K562 (cell line): ENCODE results near the gene TAS1R3. TPM values are rescaled to one million over a fixed set of nuclear protein-coding genes. Genes with fewer than 3 reads are reported as not detected.

ENCODE experiments used
- AFF4 ChIP-seq: sonication (generic); formaldehyde crosslinking; IDR thresholded peaks from 2 replicates; pipeline ENCODE4 v1.8.0; 2023; ENCODE audit warnings: mild to moderate bottlenecking, missing genetic modification reagents
- BRD4 ChIP-seq: fragments of 200-600 bp; sonication (generic); IDR thresholded peaks from 2 replicates; pipeline ENCODE4 v1.6.1; 2017; ENCODE audit warnings: inconsistent platforms
- CBX5 ChIP-seq: IDR thresholded peaks from 2 replicates; pipeline ENCODE4 v1.6.1; 2014; ENCODE audit warnings: low read depth, borderline replicate concordance
- CC2D1A ChIP-seq: fragments of 450-650 bp; IDR thresholded peaks from 2 replicates; pipeline ENCODE4 v1.6.1; 2017; ENCODE audit warnings: mild to moderate bottlenecking
- HDGF ChIP-seq: fragments of 450-650 bp; IDR thresholded peaks from 2 replicates; pipeline ENCODE4 v1.6.1; 2016
- HEY1 ChIP-seq: fragments of 250-450 bp; sonication (Bioruptor Pico); IDR thresholded peaks from 2 replicates; pipeline ENCODE4 v1.5.0; 2020; ENCODE audit warnings: mild to moderate bottlenecking, moderate library complexity, borderline replicate concordance
- KLF16 ChIP-seq: IDR thresholded peaks from 2 replicates; pipeline ENCODE4 v1.6.1; 2016; ENCODE audit warnings: antibody characterized with exemption
- MTF1 ChIP-seq: fragments of 250-450 bp; sonication (Bioruptor Pico); IDR thresholded peaks from 2 replicates; pipeline ENCODE4 v1.9.0; 2021; ENCODE audit warnings: moderate library complexity, mild to moderate bottlenecking, inconsistent platforms, borderline replicate concordance
- PATZ1 ChIP-seq: fragments of 250-450 bp; sonication (Bioruptor Pico); IDR thresholded peaks from 2 replicates; pipeline ENCODE4 v1.5.0; 2020; ENCODE audit warnings: mild to moderate bottlenecking, borderline replicate concordance
- POLR2AphosphoS5 ChIP-seq: IDR thresholded peaks from 2 replicates; pipeline ENCODE4 v1.6.1; 2011; ENCODE audit warnings: mild to moderate bottlenecking, low read depth, low read length, moderate library complexity; ENCODE audit not compliant: control insufficient read depth, insufficient read depth
- RNF2 ChIP-seq: sonication (generic); IDR thresholded peaks from 2 replicates; pipeline ENCODE4 v1.6.1; 2016
- SAFB ChIP-seq: fragments of 200-400 bp; formaldehyde crosslinking; IDR thresholded peaks from 2 replicates; pipeline ENCODE4 v1.6.1; 2017; ENCODE audit warnings: low read depth, low read length, borderline replicate concordance
- SP2 ChIP-seq: IDR thresholded peaks from 2 replicates; pipeline ENCODE4 v1.6.1; 2011; ENCODE audit warnings: mild to moderate bottlenecking, low read depth, low read length, moderate library complexity; ENCODE audit not compliant: poor library complexity, severe bottlenecking; ENCODE audit errors: extremely low read depth
- TAF9B ChIP-seq: fragments of 450-650 bp; IDR thresholded peaks from 2 replicates; pipeline ENCODE4 v1.6.1; 2018; ENCODE audit warnings: mild to moderate bottlenecking; ENCODE audit not compliant: partially characterized antibody
- THRA ChIP-seq: fragments of 450-650 bp; IDR thresholded peaks from 2 replicates; pipeline ENCODE4 v1.6.1; 2017; ENCODE audit warnings: mild to moderate bottlenecking, moderate library complexity
- ZSCAN32 ChIP-seq: fragments of 450-650 bp; formaldehyde crosslinking; IDR thresholded peaks from 2 replicates; pipeline ENCODE4 v1.4.0; 2020; ENCODE audit warnings: mild to moderate bottlenecking, moderate library complexity
- polyA plus RNA-seq, 8 experiments: library from polyadenylated mRNA; depleted of rRNA in 4 of 8; stranded (reverse) in 5 of 8; unstranded in 3 of 8; fragments of >200 nt; fragmentation: Nextera tagmentation in 2 of 8; fragmentation: Illumina TruSeq in 1 of 8; extraction: Ambion mirVana in 2 of 8; extraction: Trizol in 1 of 8; gene quantifications; 2 replicates each; pipeline versions ENCODE4 v1.2.1 to v1.2.3, GENCODE V29; 2011 to 2014; ENCODE audit warnings: inconsistent platforms in 1 of 8, missing spikeins in 1 of 8
- total RNA-seq, 7 experiments: library from RNA; depleted of rRNA in 6 of 7; stranded (reverse); fragments of >200 nt in 6 of 7; fragmentation: Illumina TruSeq in 2 of 7; extraction: Trizol in 2 of 7; gene quantifications; 2 replicates each; pipeline versions ENCODE4 v1.2.1 to v1.2.3, GENCODE V29; 2011 to 2021; ENCODE audit warnings: low replicate concordance in 1 of 7
- TF ChIP-seq, protein P1 (sequence below): sonication (generic); formaldehyde crosslinking; IDR thresholded peaks from 2 replicates; pipeline ENCODE4 v1.8.0; 2022; ENCODE audit warnings: mild to moderate bottlenecking, missing genetic modification reagents

Gene TAS1R3
- total and polyA plus RNA-seq, 9 of the 15 experiments (the other 6 are each of a cell fraction or from before 2014, with no cell fraction given), result 0.07 to 0.13 TPM; not detected in 7

- TF ChIP-seq, protein P1, sequence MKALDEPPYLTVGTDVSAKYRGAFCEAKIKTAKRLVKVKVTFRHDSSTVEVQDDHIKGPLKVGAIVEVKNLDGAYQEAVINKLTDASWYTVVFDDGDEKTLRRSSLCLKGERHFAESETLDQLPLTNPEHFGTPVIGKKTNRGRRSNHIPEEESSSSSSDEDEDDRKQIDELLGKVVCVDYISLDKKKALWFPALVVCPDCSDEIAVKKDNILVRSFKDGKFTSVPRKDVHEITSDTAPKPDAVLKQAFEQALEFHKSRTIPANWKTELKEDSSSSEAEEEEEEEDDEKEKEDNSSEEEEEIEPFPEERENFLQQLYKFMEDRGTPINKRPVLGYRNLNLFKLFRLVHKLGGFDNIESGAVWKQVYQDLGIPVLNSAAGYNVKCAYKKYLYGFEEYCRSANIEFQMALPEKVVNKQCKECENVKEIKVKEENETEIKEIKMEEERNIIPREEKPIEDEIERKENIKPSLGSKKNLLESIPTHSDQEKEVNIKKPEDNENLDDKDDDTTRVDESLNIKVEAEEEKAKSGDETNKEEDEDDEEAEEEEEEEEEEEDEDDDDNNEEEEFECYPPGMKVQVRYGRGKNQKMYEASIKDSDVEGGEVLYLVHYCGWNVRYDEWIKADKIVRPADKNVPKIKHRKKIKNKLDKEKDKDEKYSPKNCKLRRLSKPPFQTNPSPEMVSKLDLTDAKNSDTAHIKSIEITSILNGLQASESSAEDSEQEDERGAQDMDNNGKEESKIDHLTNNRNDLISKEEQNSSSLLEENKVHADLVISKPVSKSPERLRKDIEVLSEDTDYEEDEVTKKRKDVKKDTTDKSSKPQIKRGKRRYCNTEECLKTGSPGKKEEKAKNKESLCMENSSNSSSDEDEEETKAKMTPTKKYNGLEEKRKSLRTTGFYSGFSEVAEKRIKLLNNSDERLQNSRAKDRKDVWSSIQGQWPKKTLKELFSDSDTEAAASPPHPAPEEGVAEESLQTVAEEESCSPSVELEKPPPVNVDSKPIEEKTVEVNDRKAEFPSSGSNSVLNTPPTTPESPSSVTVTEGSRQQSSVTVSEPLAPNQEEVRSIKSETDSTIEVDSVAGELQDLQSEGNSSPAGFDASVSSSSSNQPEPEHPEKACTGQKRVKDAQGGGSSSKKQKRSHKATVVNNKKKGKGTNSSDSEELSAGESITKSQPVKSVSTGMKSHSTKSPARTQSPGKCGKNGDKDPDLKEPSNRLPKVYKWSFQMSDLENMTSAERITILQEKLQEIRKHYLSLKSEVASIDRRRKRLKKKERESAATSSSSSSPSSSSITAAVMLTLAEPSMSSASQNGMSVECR (CRISPR knock-in tag), result no peak
- TF ChIP-seq RNF2, result no peak
- TF ChIP-seq BRD4, result no peak
- no peak for TF ChIP-seq MTF1 (CRISPR knock-in tag)
- TF ChIP-seq CC2D1A, result no peak
- TF ChIP-seq ZSCAN32 (CRISPR knock-in tag), result no peak
- no peak for TF ChIP-seq TAF9B
- TF ChIP-seq SAFB, result peak; percentile 81
- no peak for TF ChIP-seq CBX5
- TF ChIP-seq AFF4 (CRISPR knock-in tag), result no peak; the same call in 1 of the 2 replicates
- no peak for TF ChIP-seq KLF16
- no peak for TF ChIP-seq POLR2AphosphoS5
- TF ChIP-seq THRA, result no peak
- TF ChIP-seq HDGF, result no peak
- no peak for TF ChIP-seq HEY1 (CRISPR knock-in tag)
- no peak for TF ChIP-seq PATZ1
- TF ChIP-seq SP2, result no peak
Observed at GRCh38 chr1:1307261-1307922, 23.7 kb upstream of the TAS1R3 start (continued).
